ENCODE measurements around the gene SLC7A10.
"Not testable (repeated sequence)": the region's sequence is repeated elsewhere in the genome, so short reads cannot be mapped to it uniquely, and the experiment has no call there.

Gene SLC7A10

GRCh38 chr19:33175886-33176669, 49.6 kb downstream of the SLC7A10 start:
- peak; percentile 22 for DNase-seq (ENCODE audit: low read depth)

DNA sequence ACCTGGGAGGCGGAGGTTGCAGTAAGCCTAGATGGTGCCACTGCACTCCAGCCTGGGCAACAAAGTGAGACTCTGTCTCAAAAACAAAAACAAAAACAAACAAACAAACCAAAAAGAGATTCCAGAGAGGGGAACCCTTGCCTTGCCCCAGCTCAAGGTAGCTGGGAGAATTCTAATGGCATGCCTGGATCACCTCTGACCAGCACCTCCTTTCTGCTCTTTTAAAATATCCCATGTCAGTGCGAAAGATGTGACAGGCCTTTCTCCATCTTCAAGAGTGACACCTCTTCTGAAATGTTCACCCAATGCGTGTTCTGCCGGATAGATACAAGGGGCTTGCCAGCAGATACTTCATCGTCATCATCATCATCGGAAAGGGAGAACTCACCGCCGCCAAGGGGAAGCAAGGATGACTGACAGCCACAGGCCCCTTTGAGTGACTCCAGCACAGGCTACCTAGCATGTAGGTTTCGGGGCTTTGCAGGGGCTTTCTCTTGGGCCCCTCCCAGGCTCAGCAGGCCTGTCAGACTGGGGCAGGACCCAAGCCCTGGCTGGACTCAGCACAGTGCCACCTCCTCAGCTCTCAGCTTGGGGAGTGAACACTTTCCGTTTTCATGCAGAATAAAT, 50.4 kb downstream of the SLC7A10 start:
- no peak for DNase-seq (ENCODE audit: low read depth)

- DNase-seq (ENCODE audit: low read depth), result no peak
These were observed 51.5 kb downstream of the SLC7A10 start for GRCh38 chr19:33174186-33174585.

GRCh38 chr19:33171916-33172359, 53.7 kb downstream of the SLC7A10 start:
- peak; percentile 51 for DNase-seq (ENCODE audit: low read depth)

DNA sequence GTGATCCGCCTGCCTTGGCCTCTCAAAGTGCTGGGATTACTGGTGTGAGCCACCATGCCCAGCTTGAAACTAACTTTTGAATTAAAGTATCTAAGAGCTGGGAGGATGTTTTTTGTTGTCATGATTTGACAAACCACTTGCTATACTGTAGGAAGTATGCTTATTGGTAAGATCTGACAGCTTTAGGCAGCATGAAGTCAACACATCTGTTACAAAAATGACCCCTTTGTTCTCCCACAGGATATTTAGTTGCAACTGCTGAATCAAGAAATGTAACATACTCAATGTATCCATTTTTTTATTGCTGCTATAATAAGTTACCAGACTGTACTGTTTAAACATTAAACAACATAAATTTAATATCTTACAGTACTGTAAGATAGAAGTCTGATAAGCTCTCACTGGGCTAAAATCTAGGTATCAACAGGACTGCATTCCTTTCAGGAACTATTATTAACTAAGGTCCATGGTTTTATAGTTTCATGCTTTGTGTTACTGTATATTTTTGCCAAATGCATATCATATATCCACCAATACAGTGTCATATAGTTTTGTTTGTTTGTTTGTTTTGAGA, 54.3 kb downstream of the SLC7A10 start:
- DNase-seq (ENCODE audit: low read depth), result no peak

DNA sequence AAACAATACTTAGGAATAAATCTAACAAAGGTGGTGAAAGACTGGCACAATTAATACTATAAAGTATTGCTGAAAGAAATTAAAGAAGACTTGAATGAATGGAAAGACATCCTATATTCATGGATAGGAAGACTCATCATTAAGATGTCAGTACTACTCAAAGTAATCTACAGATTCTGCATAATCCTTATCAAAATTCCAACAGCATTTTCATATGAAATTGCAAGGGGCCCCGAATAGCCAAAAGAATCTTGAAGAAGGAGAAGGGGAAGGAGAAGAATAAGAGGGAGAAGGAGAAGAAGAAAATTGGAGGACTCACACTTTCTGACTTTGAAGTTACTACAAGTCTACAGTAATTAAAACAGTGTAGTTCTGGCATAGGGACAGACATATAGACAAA, 57.1 kb downstream of the SLC7A10 start:
- no peak for DNase-seq (ENCODE audit: low read depth)

DNA sequence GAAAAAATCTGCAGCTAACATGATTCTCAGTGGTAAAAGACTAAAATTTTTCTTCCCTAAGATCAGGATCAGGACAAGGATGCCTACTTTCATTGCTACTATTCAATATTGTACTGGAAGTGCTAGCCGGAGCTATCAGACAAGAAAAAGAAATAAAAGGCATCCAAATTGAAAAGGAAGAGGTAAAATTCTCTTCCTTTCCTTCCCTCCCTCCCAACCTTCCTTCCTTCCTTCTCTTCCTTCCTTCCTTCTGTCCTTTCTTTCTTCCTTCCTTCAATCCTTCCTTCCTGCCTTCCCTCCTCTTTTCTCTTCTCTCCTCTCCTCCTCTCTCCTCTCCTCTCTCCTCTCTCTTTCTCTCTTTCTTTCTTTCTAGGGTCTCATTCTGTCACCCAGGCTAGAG, 58.2 kb downstream of the SLC7A10 start:
- no peak for DNase-seq (ENCODE audit: low read depth)

GRCh38 chr19:33166037-33166436, 59.6 kb downstream of the SLC7A10 start:
- not testable (repeated sequence) for DNase-seq (ENCODE audit: low read depth)

- DNase-seq (ENCODE audit: low read depth), result no peak
These were observed 62.2 kb downstream of the SLC7A10 start for GRCh38 chr19:33163481-33163880.

GRCh38 chr19:33161201-33161600, 64.4 kb downstream of the SLC7A10 start:
- DNase-seq (ENCODE audit: low read depth), result no peak

- DNase-seq (ENCODE audit: low read depth), result no peak
These were observed 65.8 kb downstream of the SLC7A10 start for GRCh38 chr19:33159893-33160292.

GRCh38 chr19:33159149-33159548, 66.5 kb downstream of the SLC7A10 start:
- DNase-seq (ENCODE audit: low read depth), result no peak
